CD1c-positive myeloid dendritic cell (primary cell): ENCODE results near the gene RSPO3.

ENCODE experiments used
- DNase-seq: peaks from one replicate; pipeline ENCODE4 v3.0.0-alpha.2; 2016; ENCODE audit errors: extremely low spot score

Gene RSPO3

DNA sequence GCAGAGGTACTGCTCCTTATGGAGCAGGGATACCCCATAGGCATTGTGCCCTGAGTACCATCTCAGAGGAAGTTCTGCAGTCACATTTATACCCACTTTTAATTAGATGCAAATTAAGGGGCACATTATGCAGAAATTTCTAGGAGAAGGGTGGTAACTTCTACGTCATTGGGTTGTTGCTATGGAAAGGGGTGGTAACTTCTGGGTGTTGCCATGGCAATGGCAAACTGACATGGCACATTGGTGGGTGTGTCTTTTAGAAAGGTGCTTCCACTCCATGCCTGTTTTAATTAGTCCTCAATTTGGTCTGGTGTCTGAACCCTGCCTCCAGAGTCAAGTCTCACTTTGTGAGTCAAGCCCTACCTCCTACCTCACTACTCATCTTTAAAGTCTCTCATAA is 42.0 kb downstream of the RSPO3 start:
- no peak for DNase-seq

DNA sequence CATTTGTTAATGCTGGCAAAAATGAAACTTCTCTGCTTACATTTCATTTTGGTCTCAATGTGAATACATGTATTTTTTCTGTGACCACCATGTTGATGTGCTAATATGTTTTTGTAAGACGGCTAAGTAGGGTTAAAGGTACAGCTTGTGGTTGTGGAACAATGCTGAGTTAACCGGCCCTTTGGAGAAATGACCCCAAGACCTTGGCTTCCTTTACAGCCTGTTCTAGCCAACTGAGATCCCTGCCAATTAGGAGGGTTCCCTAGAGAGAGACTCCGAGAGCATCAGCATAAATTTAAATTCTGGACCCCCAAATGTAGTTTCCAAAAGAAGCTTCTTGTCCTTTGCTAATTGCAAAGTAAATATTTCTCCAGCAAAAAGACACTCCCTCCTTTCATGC is 44.4 kb downstream of the RSPO3 start:
- DNase-seq = no peak

DNA sequence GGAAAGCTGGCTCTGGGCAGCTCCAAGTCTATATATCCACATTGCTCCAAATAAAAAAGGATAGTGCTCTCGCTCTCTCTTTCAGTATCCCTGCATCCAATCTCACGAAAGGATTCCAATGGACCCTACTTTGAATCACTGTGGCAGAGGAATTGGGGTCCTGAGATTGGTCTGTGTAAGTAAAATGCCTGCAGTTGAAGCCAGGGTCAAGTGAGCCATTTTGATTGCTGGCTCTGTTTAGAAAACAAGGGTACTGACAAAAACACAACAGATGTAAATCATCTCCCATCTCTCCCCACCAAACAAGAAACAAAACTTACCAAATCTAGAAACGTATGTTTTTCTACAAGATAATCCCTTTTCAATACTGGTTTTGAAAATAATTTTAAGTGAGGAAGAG is 45.6 kb downstream of the RSPO3 start:
- DNase-seq = no peak

DNA sequence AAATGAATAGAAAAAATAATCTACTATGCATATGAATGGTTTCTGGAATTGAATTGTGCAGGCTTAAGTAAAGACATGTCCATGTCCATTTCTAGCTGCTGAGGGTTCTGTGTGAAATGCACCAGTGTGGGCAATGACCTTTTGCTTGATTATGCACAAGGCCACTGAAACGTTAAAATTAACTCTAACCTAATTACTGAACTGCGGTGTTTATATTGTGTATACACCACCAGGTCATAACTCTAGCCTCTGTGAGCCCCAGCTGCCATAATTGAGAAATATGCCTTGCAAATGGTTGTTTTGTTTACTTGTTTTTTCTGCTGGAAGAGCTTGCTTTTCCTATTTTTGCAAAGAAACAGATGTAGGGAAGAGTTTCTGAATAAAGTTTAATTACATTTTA is 46.1 kb downstream of the RSPO3 start:
- DNase-seq = no peak

DNA sequence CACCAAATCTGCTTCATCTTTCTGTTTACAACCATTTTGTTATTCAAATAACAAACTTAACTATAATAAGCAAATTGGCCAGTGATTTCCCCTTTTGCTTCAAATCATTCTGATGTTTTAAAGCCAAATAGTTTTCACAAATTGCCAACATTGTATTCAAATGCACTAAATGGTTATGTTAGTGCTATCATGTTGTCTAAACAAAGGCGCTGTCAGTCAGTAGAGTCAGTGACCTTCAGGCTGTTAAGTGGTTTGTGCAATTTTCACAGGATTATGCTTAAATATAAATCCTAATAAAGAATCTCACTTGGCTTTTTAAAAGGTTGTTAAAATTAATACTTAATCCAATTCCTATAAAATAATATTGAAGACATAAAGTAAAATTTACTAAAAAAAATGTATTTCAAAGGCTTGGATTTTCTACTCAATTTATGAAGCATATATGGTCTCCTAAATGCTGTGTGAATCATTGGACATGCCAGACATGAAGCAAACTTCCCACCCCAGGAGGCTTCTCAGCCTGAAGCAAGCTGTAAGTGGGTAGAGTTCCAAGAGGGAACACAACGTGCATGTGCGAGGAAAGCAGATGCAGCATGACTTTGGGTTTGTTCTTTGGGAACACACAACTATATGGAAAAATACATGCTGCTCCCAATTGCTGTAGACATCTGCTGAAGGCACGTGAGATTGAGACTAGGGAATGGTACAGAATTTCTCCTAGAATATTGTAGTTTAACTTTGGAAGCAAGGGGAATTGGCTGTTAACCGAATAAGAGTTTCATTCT is 54.9 kb downstream of the RSPO3 start:
- DNase-seq = no peak

DNA sequence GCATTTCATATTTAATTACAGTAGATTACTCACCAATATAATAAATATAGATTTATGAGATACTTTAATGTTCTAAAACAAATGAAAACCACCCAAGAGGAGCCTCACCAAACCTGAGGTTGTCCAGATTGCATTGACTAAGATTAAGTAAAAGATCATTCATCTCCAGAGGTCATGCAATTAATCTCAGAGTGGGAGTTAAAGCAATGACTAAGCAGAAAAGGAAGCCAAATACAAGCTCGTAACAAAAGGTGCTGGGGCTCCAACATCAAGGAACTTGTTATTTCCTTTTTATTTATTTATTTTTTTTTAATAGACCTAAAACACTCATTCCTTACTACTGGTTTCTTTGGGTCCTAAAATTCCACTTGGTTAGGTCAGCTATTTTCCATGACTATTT is 57.7 kb downstream of the RSPO3 start:
- DNase-seq = no peak

DNA sequence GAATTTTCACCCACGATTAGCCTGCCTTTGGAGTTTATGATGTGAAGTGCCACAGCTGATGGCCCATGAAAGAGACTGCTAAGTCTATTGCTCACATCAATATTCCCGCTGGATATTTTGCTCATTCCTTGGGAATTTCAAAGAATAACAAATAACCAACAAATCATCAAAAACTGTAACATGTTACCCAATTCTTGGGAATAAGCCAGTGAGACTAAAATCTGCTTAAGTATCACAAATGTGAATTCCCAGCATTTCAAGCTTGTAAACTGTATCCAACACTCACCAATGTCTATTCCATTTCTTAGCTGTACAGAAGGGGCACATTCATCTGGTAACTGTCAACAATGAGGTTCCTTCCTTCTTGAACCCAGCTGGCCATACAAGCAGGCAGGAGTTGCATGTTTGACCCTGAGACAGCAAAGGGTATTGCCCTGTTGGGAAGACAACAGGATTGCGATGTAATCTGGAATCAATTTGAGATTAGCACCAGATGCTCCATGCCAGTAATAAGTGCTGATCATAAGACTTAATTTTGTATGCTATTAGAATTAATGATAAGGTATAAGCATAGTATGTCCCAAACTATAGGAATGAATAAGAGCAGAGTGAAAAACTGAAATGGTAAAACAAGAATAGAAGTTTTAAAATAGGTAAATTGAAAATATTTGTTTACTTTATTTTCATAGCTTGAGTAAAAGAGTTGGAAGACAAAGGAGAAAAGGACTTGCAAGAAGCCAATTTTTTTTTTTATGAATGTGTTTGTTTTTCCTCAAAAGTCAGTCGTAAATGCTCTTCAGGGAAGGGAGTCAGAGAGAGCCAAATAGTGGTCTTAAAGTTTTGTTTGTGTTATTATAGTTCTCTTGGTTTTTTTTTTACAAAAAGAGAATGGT is 58.8 kb downstream of the RSPO3 start:
- no peak for DNase-seq

DNA sequence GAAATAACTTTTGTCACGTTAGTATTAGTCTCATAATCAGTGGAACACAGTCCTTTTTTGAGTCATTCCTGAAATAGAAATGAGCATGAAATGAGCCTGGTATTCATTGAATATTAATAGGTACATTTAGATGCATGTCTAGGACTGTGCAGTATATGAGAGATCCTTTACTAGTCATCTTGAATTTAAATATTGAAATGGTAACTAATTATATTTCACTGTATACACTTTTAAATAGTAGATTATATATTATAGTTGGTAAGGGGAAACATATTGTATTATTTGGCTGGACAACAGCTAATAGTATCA is 59.4 kb downstream of the RSPO3 start:
- no peak for DNase-seq

DNA sequence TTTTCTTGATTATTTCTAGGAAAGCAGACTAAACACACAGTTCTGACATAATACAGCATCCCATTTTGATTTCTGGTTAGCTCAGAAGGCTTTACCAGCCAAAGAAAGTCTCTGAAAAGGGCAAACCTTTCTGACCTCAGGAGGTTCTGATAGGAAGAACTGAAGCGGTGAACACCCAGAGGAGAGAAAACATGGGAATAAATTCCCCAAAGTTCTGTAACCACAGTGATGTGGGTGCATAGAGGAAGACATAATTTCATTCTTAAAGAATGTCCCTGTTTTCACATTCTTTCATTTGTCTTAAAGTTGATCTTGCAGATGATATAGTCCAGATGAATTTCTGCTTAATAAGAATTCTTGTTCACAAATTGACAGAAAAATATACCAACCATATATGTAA is 60.3 kb downstream of the RSPO3 start:
- DNase-seq = no peak

DNA sequence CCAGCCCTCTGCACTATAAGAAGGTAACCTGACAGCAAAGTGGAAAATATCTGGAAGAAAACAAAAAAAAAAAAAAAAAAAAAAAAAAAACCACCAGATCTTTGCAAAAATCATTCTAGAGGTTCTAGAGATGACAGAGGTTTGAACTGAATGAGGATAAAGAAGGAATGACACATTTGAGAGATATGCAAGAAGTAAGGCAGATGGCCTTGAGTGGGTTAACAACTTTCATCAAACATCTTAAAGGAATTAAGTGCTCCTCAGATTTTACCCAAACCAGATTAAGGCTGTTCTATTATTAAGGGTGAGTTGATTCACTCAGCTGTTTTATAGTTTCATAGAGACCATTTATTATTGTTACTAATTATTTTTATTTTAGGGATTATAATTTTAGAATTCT is 62.0 kb downstream of the RSPO3 start:
- DNase-seq = no peak

DNA sequence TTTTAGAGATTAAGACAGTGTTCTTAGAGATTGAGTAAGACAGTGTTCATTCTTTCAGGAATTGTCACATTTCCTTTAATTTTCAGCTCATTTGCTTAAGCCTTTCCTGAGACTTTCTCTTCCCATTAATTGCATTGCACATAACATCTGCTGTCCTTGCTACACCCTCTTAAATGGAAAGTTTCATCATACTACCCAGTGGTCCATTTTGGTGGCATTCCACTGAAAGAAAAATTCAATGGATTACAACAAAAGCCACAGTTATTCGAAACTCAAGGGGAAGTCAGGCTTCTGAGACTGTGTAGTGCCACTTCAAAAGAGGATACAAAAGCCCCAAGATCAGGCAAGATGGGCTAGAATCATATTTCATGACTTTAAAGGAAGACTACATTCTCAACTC is 64.0 kb downstream of the RSPO3 start:
- DNase-seq = no peak

DNA sequence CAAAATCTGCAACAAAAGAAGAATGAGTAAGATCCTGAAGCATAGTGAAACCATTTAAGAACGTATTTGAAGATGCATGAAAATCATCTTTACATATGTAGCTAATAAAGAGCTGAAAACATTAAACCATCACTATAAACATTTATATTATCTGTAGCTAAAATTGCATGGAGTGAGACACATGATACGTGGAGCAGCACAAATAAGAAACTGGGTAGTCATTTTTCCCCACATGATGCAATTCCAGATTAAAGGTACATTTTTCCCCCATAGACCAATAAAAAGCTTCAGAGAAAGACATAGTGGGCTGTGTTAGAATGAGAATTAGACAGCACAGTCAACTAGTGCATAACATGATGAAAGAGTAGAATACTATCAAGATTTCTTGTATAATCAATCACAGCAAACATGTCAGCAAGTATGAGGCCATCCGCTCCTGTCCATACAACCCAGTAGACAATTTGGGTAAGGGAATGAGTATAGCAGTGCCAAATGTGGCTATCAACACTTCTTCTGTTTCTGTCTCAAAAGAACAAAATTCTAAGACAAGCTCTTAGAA is 67.0 kb downstream of the RSPO3 start:
- DNase-seq = no peak

DNA sequence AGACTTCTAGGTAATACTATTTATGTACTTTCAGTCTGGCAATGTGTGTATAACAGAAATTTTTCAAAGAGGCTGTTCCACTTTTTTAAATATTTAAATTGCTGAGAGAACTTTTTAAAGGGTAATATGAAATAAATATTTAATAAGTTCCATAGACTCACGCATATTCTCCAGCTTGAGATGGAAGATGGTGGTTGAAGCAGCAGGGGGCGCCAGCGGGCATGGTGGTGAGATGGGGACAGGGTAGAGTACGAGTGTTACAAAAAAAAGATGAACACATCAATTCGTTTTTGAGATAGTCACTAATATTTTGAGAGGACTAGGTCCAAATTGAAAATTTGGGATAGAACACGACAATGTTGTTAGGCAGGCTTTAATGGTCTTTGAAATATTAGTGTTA is 68.4 kb downstream of the RSPO3 start:
- peak; percentile 66 for DNase-seq

DNA sequence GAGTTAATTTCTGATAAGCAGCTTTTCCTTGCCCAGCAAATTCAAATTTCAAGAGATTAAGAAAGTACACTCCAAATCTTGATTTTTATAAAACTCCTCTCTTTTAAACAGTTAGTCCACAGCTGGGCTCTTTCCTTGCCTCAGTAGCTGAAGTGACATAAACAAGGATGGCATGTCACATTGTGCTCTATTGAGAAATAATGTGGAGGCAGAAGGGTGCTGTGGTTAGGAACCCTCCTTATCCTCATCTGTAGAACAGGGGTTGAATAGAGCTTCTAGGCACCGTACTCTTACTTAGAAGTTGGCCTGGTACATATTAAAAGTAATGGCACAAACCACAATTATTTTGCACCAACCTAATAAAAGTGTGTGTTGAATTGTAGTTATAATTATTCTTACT is 70.3 kb downstream of the RSPO3 start:
- DNase-seq = no peak

DNA sequence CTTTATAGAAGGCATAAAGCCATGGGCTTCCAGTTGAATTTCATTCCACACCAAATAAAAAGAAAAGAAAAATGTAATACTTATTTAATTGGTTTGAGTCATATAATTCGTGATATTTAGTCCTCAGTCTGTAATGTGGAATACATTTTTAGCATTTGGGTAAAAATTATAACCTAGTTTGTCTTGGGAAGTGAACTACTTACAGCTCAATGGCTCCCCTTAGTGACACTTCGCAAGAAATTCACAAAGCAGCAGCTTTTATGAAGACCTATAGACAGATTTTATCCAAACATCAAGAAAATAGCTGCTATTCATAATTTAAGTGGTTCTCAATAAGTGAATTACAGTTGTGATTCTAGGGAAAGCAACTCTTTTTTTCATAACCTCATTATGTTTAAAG is 72.1 kb downstream of the RSPO3 start:
- DNase-seq = peak; percentile 12

DNA sequence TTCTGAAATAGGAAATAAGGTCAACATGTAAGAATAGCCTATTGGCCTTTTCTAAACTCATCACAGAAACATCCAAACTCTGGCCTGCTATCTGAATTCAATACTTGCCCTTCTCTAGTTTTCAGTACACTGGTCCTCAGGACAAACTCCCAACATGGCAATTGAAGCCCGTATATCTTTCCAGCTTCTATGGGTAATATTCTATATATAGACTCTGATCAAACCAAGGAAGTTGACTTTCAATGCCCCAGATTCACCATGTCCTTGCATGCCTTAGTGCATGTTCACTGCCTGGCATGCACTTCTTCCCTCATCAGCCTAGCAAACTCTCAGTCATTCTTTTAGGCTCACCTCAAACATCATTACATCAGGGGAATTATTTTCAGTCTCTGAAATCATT is 73.2 kb downstream of the RSPO3 start:
- DNase-seq = no peak

DNA sequence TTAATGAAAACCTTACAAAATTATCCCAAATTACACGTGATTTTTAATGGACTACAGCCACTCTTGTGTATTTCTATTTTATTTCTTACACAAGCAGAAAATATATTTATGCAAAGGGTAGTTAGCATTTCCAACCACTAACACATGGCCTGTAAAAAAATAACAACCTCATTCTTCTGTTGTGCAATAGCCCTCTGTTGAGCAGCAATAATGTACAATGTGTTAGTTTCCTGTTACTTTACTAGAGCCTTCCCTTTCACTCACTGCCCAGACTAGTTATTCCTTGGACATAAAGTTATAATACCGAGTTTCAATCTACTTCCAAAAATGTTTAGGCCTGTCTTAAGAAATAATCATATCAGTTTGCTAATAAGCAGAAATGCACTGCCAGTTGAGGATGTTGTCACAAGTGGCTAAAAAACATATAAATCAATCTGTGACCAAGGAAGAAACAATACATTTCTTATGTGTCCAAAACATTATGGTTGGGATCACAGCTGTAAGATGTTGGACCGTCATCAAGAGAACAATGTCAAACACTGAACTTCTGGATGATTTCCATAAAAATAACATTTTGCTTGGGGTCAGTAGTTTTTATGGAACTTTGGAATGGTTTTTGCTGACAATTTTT is 74.6 kb downstream of the RSPO3 start:
- peak; percentile 28 for DNase-seq

DNA sequence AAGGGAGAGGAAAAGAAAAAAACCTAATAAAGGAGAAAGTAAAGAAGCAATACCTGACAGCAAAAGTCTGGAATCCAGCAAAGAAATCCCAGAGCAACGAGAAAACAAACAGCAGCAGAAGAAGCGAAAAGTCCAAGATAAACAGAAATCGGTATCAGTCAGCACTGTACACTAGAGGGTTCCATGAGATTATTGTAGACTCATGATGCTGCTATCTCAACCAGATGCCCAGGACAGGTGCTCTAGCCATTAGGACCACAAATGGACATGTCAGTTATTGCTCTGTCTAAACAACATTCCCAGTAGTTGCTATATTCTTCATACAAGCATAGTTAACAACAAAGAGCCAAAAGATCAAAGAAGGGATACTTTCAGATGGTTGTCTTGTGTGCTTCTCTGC is 77.4 kb downstream of the RSPO3 start:
- DNase-seq = no peak

DNA sequence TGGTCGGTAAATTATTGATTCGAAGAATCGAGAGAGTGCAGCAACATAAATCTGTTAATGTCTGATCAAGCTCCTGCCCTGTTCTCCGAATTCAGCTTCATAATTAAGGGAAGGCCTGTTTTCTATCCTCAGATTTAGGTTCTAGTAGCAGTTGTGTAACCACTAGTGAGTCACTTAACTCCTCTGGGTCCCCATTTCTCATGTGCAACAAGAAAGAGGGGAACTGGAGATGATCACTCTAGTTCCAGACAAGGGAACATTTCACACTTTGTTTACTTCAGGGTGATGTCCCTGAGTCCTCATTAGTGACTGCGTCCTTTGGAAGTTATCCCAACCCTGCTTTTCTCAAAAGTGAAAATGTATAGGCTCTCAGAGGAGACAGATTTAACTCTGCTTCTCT is 80.1 kb downstream of the RSPO3 start:
- DNase-seq = peak; percentile 54

DNA sequence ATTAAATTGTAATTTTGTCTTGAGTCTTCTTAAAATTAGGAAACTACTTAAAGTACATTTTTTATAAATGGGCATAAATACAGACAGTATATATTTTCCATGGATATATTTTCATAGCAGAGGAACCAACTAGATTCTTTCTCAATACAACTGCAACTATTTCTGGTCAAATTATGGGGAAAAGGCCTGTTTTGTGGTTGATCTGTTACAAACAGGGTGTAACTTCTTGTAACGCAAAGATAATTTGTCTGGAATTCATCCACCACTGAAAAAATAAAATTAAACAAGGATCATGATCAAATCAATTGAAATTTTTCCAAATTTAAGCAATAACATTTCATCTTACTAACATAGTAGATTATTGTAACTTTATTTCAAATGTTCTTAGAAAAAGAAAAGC is 81.0 kb downstream of the RSPO3 start:
- DNase-seq = no peak

DNA sequence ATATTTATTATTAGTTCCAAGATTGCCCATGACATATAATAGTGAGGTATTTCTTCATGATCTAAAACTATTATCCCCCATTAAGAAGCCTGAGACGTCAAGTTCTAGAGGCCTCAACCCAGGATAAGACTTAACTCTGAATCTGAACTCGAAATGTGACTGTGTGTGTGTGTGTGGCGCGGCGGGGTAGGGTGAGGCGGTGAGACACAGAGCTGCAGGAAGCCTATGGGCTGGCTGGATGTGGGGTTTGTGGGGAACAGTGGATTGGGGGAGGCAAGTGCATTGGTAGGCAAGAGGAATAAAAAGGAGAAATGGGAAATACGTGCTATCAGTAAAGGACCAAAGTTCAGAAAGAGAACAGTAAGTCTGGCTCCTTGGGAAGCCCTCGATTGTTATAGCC is 81.6 kb downstream of the RSPO3 start:
- no peak for DNase-seq

DNA sequence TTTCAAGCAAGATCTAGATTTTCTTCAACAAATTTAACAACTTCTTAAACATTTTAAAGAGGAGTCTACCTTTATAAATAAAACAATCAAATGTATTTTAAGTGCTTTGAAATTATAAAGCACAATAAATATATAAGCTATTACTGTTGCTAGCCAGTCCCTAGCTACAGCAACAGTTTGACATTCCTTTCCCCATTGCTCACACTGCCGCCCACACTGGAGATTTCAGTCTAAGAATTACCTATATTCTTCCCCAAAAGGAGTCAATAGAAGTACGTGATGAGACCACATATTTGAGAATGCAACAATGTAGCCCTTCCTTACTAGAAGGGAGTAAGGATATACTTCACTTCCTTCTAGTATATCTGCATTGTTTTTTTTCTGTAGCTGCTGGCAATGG is 82.8 kb downstream of the RSPO3 start:
- no peak for DNase-seq

DNA sequence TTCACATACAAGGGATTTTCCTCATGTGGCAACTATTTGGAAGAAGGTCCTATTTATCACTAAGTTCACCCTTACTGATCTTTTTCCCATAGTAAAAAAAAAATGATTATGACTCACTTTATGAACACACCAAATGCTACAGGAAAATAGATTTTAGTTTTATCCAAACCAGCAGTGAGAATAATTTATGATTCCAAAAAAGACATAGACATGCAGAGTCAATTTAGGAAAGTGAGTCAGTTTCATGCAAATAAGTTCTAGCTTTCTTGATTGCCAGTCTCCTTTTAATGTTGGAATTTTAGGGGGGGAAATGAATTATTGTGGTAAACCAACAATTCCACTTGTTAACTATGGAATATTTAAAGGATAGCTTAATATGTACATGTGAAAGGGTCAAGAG is 84.2 kb downstream of the RSPO3 start:
- DNase-seq = no peak
